Retina (tissue), 1 donor: Measurements from ENCODE around the gene LDLRAD4.

ENCODE experiments used
- DNase-seq: peaks from one replicate; pipeline ENCODE4 v3.0.0-alpha.2; 2016

LDLRAD4 gene

GRCh38 chr18:13376298-13376840 lies 157.8 kb downstream of the LDLRAD4 start:
- DNase-seq, result peak; percentile 72

DNA sequence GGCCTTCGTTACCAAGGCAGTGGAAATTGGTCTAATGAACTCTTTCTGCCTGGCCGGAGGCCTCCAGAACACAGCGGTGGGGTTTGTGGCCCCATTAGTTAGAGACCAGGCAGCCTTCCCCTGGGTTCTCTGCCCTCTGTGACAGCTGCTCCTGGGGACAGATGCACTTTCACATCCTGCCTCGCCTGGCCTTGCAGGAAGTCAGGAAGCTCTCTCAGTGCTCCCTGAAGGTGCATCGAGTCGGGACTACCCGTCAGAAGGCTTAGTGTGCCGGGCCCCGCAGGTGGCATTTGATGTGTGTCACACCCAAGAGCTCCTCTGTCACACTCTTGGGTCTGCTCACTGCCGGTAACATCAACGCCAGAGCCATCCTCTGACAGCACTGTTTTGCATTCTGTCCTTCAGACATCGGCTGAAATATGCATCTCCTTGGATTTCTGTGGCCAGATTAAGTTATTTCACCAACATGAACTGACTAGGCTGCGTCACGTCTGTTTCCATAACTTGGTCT lies 158.3 kb downstream of the LDLRAD4 start:
- no peak for DNase-seq

DNA sequence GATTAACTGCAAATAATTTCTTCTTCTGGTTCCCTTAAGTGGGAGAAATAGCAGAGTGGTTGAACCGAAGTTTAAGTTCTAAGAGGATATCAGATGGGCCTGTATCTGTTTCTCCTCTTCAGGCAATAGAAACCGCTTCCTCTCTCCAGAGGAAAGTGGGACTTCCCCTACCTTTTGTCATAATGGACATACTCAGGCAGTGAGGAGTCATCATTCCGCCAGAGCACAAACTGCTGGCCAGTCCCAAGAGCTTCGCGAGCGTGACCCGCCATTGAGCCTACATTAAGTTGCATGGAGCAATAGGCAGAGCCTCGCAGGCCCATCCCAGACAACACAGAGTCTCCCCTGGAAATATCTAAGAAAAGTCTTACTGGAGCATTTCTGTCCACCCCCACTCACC lies 158.9 kb downstream of the LDLRAD4 start:
- no peak for DNase-seq

DNA sequence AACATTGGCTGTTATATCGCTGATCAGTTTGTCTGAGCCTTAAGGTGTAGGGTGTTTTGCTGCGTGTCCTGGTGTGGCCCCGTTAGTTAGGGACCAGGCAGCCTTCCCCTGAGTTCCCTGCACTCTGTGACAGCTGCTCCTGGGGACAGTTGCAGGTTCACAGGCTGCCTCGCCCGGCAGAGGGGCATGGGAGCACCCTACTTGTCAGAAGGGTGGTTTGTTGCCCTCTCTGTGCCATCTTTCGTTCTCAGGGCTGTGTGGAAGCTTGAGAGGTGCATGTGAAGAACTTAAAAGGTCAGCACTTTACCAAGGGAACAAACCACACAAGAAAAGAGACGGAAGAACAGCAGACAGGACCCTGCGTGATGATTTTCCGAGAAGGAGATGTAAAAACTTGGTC lies 159.6 kb downstream of the LDLRAD4 start:
- no peak for DNase-seq

DNA sequence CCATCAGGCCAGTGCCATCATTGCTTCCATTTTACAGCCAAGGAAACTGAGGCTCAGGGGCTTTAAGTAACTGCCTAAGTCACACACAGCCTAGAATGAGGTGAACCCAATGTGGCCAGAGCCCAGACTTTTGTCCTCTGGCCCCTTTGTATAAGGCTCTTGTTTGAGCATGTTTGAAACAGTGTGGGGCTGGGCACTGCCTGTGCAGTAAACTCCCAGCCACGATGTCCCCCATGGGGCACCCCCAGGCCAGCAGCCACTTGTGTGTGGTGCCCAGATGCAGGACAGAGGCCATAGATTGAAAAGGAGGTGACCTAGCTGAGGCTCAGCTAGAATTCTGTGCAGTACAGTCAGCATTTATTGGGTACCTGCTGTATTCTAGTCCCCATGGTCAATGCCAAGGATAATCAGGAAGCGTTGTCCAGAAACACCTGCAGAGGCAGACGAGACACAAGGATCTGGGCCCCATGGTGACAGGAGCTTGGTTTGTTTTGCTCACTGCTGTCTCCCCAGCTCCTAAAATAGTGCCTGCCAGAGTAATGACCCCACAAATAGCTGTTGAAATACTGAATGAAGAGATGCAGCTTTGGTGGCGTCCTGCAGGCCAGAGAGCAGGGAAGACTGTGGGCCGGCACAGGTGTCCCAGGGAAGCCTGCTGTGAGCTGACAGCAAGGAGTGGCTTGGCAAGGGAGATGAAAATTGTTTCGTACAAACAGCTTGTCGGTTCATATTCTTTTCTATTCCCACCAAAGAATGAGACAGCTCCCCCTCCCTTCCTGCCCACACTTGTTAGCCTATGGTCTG lies 160.7 kb downstream of the LDLRAD4 start:
- peak; percentile 86 for DNase-seq

DNA sequence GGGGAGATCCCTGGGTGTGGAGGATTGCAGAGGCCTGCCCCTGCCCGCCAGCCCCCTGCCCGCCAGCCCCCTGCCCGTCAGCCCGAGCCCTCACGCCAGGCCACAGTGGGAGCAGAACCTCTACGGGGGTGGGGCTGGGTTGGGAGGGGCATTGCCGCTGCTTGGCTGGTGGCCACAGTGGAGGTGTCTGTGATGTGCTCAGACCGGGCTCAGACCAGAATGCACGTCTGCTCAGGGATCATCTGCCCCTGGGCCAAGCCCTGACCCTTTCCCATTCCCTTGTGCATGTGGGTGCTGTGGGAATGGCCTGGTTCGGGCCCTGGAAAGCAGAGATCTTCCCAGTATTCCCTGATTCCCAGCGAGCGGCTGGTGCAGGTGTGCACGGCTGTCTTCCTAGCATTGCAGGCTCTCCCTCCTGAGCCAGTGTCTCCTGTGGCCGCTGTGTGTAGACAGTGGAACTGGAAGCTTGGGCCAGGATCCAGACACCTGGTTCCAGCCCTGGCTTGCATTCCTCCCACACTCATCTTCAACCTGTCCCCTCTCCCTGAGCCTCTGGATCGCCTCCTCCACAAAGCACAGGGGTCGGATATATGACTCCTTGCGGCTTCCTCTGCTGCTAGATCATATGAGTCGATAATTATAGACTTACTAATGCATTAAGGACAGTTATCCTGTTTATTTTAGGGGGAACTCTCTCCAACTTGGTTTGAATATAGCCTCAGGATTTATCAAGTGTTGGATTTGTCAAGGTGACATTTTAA lies 161.6 kb downstream of the LDLRAD4 start:
- DNase-seq, result peak; percentile 66

DNA sequence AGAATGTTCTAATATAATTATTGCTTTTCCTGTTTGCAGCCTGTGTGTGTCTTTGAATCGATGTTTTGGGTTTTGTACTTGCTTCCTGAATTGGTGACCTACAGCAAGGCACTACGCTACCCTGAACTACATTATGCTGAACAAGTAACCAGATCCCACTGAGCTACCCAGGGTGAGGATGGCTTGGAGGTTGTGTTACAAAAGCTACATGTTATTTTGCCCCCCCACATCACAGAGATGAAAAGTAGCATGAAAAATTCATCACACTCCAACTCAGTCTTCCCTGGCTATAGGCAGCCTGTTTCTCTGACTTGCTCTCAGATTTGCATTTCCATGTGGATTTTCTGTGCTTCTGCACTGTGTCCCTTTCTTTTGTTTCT lies 162.1 kb downstream of the LDLRAD4 start:
- DNase-seq, result no peak

GRCh38 chr18:13381331-13381730 lies 162.8 kb downstream of the LDLRAD4 start:
- no peak for DNase-seq

GRCh38 chr18:13381944-13382365 lies 163.4 kb downstream of the LDLRAD4 start:
- peak; percentile 75 for DNase-seq

GRCh38 chr18:13382366-13382953 lies 163.9 kb downstream of the LDLRAD4 start:
- no peak for DNase-seq

DNA sequence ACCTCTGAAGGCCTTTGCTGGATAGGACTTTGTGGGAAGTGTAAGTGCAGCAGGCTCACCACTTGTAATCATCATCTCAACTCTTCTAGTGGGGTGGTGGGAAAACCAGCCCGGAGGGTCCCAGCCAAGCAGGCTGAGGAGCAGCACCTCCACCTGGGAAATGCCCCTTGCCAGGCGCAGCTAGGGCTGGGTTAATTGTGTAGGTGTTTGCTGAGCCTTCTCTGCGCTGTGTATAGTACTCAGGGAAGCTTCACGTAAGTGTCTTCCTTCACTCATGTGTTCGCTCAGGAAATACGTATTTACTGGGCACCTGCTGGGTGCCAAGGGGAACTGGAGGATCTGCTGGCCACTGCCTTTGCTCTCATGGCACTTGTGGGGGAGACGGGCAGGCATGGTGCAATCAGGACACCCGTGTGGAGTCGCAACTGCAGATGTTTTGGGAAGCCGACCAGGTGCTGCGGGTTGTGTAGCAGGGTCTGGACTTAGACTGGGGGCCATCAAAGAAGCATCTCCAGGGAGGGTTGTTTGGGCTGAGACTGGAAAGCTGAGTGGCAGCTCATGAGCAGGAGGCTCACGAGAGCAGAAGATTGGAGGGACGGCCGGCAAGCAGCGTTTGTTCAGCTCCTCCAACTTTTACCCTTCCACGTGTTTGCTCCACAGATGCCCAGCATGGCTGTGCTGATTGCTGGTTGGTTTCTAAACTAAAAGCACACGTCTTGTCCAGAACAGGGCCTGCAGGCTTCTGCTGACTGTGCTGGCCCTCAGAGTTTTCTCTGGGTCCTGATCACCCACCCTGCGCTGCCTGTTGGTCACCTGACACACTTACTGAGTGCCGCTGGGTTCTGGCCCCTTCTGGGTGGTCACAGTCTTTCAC lies 164.6 kb downstream of the LDLRAD4 start:
- peak; percentile 55 for DNase-seq

- no peak for DNase-seq
These were observed 168.6 kb downstream of the LDLRAD4 start for GRCh38 chr18:13386891-13387801.

DNA sequence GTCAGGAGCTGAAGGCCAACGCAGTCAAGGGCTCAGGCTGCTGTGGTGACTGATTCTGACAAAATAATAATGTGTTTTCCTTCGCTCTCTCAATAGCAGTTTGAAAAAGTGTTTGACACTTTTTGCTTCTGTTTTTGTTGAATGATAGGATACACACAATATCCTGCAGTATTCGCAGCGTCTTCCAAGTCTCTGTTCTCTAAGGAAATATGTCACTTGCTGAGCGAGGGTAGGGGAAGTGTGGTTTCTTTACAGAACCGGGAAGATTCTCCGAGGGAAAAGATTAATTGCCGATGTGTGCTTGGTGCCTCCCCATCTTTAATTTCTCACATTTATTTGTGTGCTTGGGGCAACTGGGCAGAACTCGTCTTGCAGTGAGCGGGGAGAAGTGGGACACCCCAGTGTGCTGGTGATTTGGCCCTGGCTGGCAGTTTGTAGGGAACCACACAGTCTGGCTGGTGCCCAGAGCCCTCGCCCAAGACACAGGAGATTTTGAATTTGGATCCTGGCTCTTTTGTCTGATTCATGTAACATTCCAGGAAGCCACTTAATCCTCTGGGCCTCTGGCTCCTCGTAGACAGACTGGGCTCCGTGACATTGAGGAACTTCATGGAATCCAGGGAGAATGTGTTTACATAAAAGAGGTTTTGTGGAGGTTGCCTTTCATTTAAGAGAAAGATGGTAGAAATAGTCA lies 169.4 kb downstream of the LDLRAD4 start:
- DNase-seq, result no peak

DNA sequence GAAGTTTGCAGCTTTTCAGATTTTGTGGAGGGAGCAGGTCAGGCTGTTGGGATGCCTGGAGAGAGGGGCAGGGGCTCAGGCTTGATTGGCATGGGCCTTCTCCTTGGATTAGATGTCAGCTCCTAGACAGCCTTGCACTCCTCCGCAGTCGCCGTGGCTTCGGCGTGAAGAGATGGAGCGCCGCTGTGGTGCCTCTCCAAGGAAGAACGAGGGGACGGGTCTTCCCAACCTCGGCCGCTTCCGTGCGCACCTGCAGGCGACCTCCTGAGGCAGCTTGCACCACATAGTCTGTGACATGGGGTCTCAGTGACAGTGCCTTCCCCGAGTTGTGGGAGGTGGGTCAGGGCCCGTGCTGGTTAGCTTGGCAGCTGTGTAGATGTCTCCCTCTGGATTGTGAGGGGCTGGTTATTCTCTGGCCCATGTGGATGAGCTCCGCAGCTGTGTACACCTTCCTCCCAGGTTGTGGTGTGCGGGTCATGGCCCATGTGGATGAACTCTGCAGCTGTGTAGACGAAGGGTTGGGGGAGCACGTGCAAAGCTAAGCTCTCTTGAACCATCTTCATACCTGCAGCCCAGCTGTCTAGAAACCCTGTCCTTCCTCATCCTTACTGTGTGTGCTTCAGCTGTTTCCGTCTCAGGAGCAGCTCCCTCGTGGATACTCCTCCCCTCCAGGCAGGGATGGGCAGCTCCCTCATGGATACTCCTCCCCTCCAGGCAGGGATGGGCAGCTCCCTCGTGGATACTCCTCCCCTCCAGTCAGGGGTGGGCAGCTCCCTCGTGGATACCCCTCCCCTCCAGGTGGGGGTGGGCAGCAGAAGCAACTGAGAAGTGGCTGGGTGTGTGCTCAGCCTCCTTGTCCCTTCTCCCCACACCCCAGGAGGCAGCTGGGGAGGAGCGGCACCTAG lies 170.3 kb downstream of the LDLRAD4 start:
- no peak for DNase-seq

DNA sequence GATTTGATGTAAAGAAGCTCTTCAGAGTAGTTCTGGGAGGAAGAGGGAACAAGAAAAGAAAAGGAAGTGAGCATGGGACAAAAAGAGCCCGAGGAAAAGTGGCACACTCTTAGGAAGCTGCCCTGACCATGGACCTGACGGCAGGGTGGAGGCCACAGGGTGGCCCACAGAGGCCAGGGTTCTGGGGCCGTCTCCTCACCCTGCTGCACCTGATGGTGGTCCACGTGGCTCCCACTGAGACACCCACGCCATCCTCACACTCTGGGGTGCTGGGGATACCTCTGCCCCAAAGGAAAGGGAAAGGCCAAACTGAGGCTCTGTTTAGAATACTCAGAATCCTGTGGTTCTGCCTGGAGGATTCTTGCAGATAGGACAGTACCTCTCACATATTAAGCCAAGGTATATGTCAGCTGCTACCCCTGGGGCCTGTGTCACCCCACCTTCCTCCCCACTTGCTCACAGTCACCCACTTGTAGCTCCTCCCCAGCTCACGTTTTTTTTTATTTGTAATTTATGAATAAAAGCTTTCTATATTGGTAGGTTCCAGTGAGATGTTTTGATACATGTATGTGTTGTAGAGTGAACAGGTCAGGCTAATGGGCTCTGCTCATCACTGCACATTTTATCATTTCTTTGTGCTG lies 171.1 kb downstream of the LDLRAD4 start:
- no peak for DNase-seq

- no peak for DNase-seq
These were observed 171.6 kb downstream of the LDLRAD4 start for GRCh38 chr18:13390196-13390595.

GRCh38 chr18:13390711-13391110 lies 172.2 kb downstream of the LDLRAD4 start:
- no peak for DNase-seq

GRCh38 chr18:13392029-13392750 lies 173.6 kb downstream of the LDLRAD4 start:
- DNase-seq, result no peak
